Hindlimb muscle (tissue), 1 donor: ENCODE results near the gene CD38. TPM values are rescaled to one million over a fixed set of nuclear protein-coding genes. Genes with fewer than 3 reads are reported as not detected.

ENCODE experiments used
- DNase-seq: peaks from one replicate; pipeline ENCODE4 v3.0.0-alpha.2; 2013
- polyA plus RNA-seq: library from polyadenylated mRNA; unstranded; fragments of 120-200 nt; gene quantifications from one replicate; pipeline ENCODE4 v1.2.1, GENCODE V29; 2013; ENCODE audit not compliant: insufficient read length

The CD38 gene
- polyA plus RNA-seq, 1 donor = 1.3 TPM

- DNase-seq = no peak
Measured at GRCh38 chr4:15868826-15869413, 90.8 kb downstream of the CD38 start.

- DNase-seq = no peak
Measured at GRCh38 chr4:15870079-15870478, 92.0 kb downstream of the CD38 start.

- DNase-seq = no peak
Measured at GRCh38 chr4:15870921-15871664, 93.0 kb downstream of the CD38 start.

GRCh38 chr4:15873117-15873516 is 95.0 kb downstream of the CD38 start:
- DNase-seq = no peak

GRCh38 chr4:15874671-15875070 is 96.5 kb downstream of the CD38 start:
- no peak for DNase-seq

- DNase-seq = no peak
Measured at GRCh38 chr4:15875663-15876460, 97.7 kb downstream of the CD38 start.

GRCh38 chr4:15878011-15878410 is 99.9 kb downstream of the CD38 start:
- no peak for DNase-seq

GRCh38 chr4:15881820-15882219 is 103.7 kb downstream of the CD38 start:
- no peak for DNase-seq

GRCh38 chr4:15882675-15883086 is 104.6 kb downstream of the CD38 start:
- peak; percentile 58 for DNase-seq

GRCh38 chr4:15883610-15884243 is 105.6 kb downstream of the CD38 start:
- no peak for DNase-seq

GRCh38 chr4:15884666-15885065 is 106.5 kb downstream of the CD38 start:
- no peak for DNase-seq

GRCh38 chr4:15885422-15885821 is 107.3 kb downstream of the CD38 start:
- no peak for DNase-seq

GRCh38 chr4:15888515-15888914 is 110.4 kb downstream of the CD38 start:
- DNase-seq = no peak

GRCh38 chr4:15890246-15890829 is 112.2 kb downstream of the CD38 start:
- no peak for DNase-seq

- DNase-seq = no peak
Measured at GRCh38 chr4:15891312-15891711, 113.2 kb downstream of the CD38 start.

GRCh38 chr4:15893962-15894361 is 115.8 kb downstream of the CD38 start:
- DNase-seq = peak; percentile 34

GRCh38 chr4:15894393-15894792 is 116.3 kb downstream of the CD38 start:
- no peak for DNase-seq

GRCh38 chr4:15894921-15895916 is 117.1 kb downstream of the CD38 start:
- no peak for DNase-seq

GRCh38 chr4:15897577-15897976 is 119.4 kb downstream of the CD38 start:
- no peak for DNase-seq

- no peak for DNase-seq
Measured at GRCh38 chr4:15898902-15899301, 120.8 kb downstream of the CD38 start.

- no peak for DNase-seq
Measured at GRCh38 chr4:15899511-15899910, 121.4 kb downstream of the CD38 start.
